SIG-M5 treated with dmso at 0.1 percent for 504 hours (cell line): ENCODE data around the gene BIN1.

ENCODE experiments used
- DNase-seq: peaks from one replicate; lab custom pipeline; 2025; ENCODE audit not compliant: unreplicated experiment; lab: John Stamatoyannopoulos, UW

Gene BIN1

DNA sequence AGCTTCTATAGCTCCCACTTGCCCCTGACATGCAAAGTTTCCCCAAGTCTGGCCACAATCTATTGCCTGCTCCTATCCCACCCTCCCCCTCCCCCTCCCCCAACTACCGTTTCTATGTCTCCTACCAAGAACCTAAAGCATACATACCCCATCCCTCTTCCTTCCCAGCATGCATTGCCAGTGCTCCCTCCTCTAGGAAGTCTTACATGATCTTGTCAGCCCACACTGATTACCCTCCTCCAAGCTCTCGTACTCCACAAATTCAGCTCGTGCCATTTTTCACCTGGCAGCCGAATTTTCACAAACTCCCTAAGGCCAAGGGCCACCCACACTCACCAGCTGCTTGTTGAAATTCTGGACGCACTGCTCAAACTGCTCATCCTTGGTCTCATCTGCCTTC, 30.7 kb downstream of the BIN1 start:
- DNase-seq, result no peak

DNA sequence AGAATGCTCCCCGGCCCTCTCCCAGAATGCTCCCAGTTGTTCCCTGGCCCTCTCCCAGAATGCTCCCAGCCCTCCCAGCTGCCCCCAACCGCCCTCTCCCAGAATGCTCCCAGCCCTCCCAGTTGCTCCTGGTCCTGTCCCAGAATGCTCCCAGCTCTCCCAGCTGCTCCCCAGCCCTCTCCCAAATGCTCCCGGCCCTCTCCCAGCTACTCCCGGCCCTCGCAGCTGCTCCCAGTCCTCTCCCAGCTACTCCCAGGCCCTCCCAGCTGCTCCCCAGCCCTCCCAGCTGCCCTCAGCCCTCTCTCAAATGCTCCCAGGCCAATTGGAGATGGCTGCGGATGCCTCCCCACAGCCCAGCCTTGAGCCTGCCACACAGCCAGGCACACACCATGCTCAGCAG, 31.1 kb downstream of the BIN1 start:
- no peak for DNase-seq

DNA sequence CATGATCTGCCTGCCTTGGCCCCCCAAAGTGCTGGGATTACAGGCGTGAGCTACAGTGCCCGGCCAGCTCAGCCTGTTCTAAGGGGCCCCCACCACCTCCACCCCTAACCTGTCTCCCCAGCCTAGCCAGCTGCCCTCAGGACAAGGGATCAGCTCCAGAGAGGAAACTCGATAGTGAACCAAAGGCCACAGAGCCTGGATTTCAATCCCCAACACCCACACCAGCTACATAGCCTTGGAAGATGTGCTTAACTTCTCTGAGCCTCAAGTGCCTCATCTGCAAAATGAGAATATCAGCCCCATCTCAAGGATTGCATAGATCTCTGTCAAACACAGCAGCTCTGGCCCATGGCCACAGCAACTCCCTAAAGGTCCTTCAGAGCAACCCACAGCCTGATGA, 32.0 kb downstream of the BIN1 start:
- DNase-seq, result no peak

DNA sequence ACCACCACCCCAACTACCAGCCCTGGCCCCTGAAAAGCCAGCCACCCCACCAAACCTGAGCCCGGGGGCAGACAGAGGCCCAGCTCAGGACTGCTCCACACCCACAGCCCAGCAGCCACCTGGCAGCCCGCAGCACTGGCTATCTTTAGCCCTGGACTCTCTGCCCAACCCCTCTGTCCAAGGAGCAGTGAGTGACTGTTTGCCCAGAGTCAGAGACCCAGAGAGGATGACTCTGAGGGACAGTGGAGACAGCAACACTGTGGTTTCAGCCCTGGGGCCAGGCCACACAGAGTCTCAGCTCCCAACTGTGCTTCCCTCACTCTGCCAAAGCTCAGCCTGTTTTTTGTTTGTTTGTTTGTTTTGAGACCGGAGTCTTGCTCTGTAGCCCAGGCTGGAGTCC, 32.6 kb downstream of the BIN1 start:
- no peak for DNase-seq

DNA sequence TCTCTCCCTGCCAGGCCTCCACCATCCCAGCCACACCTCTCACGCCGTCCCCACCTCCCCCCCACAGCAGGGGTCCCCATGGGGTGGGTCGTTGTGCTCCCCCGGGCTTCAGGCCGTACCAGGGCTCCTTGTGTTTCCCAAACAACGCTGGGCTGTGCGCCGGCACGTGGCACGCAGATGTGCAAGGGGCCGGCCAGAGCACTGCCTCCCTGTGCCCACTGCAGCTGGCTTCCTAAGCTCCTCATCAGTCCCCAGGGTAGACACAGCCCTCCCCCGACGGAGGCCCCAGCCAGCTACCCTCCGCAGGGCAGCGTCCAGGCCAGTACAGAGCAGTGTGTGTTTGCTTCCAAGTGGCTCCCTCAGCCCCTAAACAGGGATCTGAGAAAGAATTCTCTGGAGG, 34.0 kb downstream of the BIN1 start:
- no peak for DNase-seq

DNA sequence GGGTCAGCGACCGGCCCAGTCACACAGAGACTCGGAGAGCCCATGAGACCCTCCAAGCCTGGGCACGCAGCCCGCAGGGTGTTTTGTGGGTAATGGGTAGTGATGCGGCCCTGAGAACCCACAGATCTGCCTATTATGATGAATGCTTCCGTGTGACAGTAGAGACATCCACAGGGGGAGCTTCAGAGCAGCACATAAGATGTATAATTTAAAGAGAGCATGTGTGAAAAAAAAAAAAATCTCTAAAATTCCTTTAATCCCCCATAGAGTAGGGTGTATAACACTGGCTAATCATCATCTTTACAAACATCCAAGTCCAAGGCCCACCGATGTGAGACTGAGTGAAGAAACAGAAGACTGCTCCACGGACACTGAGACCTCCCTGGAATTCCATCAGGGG, 34.6 kb downstream of the BIN1 start:
- no peak for DNase-seq

DNA sequence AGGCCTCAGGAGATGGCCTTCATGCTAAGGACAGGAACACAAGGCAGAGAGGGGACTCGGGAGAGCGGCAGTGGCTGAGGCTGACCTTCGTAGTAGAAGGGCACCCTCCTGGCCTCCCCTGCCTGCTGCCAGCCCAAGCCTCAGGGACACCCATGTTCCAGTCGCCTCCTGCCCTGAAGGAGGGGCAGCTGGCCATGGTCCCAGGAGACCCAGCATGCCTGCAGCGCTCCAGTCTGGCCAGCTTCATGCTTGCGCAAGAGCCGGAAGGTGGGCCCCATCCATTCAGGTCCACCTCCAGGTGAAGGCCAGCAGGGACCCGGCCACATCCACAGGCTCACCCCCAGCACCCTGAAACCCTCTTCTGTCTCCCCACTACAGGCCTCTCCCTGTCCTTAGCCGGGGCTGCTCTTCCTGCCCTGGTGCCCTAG, 35.0 kb downstream of the BIN1 start:
- no peak for DNase-seq

DNA sequence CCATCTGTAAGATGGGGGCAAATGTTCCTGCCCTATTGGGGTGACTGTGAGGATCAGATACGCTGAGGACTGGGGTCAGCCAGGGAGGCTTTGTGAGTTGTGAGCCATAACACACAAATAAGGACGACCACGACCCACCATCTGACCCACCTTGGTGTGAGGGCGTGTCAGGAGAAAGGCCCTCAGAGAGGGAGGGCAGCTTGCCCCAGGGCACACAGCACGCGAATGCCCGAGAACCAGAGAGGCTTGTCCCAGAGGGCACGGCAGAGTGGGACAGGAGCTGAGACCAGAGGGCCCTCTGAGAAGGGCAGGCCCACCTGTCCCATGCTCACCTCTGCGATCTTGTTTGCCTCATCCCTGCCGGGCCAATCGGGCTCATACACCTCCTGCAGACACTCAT, 36.7 kb downstream of the BIN1 start:
- no peak for DNase-seq

DNA sequence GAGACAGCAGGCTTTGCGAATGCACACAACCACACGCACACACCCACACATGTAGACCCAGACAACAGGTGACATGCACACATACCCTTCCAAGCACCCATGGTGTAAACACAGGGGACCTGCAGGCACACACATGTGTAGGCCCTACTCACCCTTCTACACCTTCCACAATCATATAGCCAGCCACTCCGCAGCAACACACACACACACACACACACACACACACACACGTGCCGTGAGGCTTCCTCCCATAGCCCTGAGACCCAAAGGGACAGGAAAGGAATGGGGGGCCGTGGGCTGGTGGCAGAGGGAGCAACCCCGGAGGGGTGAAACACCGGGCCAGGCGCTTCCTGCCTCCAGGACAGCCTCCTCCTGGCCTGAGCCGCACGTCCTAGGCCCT, 37.4 kb downstream of the BIN1 start:
- no peak for DNase-seq

DNA sequence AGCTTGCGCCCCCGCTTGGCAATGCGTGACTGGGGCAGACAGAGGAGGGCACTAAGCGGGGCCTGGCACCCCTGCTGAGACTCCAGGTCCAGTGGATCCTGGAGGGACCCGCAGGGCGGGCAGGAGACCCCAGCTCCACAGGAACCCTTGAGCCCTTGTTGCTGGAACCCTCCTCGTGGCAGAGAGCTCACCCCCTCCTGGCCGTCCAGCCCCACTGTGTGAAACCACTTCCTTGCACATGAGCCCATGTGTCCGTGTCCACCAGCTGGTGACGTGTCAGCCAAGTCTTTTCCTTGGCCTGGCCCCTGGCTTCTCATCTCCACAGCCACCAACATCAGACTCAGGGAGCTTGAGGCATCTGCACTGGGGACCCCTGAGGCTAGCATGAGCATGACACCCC, 38.0 kb downstream of the BIN1 start:
- no peak for DNase-seq

DNA sequence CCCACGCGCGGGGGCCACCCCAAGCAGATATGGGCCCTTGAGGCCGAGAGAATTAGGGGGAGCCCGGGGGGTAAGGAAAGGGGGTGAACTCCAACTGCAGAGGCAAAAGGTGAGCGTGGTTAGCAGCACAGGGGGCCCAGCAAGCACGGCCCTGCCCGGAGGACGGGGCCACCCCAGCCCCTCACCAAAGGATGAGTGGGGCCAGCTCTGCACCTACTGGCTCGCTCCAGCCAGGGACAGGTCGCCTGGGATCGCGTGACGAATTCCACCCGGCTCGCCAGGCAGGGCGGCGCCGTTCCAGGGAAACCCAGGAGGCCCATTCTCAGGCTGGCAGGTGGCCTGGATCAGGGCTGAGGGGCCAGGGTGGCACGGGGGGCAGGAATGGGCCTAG, 38.6 kb downstream of the BIN1 start:
- DNase-seq, result no peak

DNA sequence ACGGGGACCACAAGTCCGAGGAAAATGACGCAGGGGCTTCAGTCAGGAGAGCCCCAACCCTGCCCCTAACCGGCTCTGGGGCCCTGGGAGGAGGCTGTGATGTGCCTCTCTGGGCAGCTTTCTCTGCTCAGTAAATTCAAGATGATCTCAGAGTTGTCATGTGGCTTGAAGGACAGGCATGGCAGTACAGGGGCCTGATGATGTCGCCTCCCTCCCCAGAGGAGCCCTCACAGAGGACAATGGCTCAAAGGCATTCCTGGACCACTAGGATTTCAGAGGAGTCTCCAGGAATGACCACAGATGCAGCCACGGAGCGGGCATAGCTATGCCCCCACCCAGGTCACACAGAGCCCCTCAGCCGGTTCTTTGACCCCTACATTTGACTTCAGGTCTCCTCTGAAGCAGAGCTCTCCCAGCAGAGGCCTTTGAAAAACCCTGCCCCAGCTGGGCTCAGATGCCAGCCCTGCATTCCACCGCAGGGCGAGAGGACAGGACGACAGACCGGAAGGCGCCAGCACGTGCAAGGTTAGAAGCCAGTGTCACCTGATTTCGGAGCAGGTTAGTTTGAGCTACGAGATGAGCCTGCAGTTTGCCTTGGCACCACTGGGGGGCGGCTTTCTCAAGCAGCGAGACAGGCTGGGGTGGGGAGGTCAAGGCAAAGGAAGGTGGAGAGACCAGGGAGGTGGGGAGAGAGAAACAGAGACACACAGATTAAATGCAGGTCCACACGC, 39.2 kb downstream of the BIN1 start:
- peak; percentile 48 for DNase-seq

DNA sequence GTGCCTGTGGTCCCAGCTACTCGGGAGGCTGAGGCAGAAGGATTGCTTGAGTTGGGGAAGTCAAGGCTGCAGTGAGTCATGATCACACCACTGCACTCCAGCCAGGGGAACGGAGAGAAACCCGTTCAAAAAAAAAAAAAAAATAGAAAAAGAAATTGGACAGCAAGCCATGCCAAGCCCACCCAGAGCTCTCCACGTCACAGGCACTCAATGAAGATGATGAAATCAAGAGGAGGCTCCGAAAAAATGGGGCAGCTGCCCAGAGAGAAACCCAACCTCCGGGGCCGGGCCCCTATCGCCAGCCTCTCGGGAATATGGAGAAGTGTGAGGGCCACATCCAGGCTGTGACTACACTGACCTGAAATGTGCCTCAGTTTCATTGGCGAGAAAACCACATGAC, 40.0 kb downstream of the BIN1 start:
- peak; percentile 58 for DNase-seq

DNA sequence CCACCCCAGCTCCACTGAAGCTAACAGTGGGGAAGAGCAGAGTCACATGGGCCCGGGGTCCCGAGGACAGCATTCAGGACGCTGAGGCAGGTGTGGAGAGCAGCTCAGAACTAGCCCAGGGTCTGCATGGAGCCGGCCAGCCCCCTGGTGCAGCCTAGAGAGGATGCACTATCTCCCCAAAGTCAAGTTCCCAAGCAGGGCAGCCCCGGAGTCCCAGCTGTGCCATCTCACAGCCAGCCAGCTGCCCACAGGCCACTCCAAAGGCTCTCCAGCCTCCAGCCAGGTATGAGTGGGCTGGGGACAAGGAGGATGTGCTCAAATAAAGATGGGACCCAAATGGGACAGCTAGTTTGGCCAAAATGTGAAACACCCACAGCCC, 41.0 kb downstream of the BIN1 start:
- no peak for DNase-seq

DNA sequence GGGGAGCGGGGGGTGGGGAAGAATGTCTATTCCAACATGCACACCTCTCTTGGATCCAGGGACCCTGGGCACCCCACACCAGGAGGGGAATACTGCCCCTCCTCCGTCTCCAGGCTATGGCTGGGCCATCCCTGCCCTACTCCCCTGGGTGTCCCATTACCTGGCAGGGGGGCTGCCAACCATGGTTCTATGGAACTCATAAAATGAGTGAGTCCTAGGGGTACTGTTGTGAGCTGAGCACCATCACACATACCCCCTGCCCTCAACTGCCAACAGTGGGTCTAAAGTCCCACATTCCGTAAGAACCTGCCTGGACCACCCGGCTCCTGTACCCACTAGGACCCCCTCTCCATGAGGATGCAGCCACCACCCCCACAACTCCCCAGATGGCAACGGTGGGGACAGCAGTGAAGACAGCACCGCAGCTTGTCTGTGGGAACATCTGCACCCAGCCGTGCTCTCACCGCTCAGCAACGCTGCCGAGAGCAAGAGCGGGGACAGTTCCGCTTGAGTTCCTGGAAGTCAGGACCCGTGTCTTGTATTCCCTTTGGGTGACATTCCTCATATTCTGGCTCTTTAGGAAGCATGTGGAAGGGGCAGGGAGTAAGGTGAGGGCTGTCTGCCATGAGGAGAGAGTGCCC, 41.5 kb downstream of the BIN1 start:
- DNase-seq, result no peak

DNA sequence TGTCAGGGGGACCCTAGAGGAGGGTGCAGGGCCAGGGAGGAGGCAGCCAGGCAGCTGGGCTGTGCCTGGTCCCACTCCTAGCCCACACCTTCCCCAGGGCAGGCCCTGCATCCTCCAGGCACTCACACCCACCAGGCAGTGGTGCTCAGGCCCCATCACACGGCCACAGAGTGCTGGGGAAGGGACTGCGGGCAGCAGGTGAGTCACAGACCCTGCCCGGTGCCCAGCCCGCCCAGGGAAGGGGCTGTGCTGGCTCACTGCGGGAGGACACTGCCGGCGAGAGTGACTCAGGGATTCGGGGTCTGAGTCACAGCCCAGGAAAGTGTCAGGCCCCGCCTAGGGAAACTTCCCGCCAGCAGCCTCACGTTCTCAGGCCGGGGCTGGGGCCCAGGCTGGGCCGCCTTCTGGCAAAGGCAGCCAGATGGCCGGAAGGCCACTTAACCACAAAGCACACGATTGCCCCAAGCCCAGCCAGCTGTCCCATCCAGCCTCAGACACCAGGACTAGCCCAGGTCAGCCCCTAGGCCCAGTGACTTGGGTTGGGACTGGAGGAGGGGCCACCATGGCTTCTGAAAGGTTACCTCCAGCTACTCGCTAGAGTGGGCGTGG, 42.2 kb downstream of the BIN1 start:
- DNase-seq, result peak; percentile 86

DNA sequence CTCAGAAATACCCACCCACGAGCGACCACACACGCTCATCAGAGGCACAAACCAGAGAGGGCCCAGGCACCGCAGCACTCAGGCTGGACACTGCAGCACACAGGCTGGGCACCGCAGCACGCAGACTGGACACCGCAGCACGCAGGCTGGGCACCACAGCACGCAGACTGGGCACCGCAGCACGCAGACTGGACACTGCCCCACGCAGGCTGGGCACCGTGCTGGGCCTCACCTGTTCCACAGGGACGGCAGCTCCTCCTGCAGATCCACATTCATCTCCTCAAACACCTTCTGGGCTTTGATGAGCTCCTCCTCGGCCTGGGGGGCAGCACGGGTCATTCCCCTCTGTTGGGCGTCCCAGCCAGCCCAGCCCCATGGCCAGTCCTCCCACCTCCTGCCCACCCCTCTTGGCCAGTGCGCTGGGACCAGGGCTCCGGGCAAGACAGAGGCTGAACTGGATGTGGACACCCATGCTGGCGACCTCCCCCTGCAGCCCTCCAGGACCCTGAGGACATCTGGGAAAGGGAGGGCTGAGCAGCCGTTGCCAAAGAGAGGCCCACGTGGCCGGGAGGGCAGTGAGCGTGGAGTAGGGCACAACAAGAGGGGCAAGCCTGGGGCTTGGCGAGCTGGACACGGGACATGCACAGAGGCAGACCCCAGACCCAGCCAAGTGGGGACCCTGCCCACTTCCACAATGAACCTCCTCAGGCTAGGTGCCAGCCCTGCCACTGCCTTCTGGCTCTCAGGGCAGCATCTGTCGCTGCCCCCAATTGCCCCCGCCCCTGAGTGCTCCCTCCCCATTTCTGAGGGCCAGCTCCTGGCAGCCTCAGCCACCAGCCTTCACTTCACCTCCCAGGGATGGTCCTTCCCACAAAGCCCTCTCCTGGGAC, 43.0 kb downstream of the BIN1 start:
- DNase-seq, result no peak

DNA sequence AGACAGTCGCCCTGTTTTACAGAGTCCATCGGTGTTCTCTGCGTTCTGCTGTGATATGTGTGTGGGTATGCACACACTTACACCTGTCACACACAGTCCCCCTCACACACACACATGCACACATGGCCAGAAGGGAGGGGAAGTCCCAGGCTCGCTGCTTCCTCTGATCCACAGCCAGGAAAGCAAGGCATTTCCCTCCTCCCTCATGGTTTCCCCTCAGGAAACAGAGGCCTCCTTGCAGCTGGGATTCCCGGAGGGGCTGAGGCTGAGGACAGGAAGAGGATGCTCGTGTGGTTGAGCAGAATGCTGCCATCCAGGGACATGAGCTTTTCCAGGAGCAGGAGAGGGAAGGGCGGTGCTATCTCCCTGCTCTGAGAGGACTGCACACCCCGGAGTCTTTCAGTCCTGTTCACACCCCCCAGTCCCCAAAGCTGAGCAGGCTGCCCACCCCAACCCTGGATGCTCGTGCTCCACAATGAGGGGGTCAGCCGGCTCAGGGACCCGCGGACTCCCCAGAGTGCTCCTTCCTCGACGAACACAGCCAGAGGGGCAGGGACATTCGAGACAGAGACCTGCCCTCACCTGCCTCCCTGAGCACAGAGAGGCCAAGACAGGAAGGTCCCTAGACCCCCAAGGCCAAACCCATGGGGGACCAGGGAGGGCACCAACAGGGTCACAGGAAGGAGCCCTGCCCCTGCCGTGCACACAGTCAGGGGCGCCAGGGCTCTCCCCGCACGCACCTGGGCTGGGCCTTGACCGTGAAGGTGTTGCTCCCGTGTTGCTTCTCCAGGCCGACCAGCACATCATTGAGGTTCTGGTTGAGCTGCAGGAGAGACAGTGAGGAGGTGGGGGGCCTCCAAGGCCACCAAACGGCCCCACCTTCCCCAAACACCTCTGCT, 45.3 kb downstream of the BIN1 start:
- DNase-seq, result no peak

DNA sequence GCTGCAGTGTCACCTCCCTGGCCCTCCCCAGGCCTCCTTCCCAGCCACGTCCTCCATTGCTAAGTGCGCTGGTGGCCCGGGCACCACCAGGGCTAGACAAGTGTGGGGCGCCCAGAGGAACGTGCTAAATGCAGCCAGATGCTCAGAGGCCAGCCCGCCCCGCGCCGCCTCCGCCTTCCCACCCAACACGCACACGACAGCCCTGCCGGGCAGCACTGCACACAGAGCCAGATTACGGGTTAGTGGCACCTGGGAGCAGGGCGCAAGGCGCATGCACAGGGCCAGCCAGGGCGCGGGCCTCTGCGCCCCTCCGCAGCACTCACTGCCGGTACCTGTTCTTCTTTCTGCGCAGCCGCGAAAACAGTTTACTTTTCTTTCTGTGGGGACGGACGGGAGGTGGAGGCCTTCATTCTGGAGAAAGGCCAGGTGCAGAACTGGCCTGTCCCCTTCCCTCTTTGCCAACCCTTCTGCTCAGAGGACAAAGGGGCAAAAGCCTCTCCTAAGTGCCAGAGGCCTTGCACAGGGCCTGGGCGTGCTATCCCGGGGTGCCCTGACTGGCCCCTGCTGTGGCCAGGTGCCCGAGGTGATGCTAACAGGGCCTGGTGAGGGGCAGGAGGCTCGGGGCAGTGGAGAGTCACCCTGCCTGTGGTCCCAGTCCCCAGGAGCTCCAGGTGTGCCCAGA, 46.5 kb downstream of the BIN1 start:
- no peak for DNase-seq

DNA sequence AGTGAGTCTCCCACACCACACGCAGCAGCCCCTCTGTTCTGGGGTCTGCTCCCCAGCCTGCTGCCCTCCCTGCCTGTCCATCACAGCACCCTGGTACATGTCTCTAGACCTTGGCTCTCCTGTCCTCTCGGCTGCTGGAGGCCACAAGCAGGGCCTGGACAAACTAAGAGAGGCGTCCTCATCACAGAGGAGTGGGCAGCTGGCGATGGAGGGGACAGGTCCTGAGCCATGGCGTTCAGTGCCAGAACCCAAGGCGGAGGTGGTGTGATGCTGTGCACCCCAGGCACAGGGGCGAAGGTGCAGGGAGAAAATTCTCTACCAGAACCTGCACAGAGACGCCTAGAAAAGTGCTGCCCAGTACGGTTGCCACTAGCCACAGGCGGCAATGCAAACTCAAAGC, 47.4 kb downstream of the BIN1 start:
- no peak for DNase-seq
